ENCODE measurements around the gene PHC1. TPM values are rescaled to one million over a fixed set of nuclear protein-coding genes. Genes with fewer than 3 reads are reported as not detected.

Gene PHC1
- total RNA-seq, 4 donors from 2014 or later, result 15.7 to 32.6 (median 28.2) TPM

- 86% methylated on average over 3 of the region's 3 CpGs for WGBS
- no peak overlapping the region for H3K27ac ChIP-seq
Measured at GRCh38 chr12:8903646-8904045, 10.7 kb upstream of the PHC1 start.

GRCh38 chr12:8904665-8905064 is 9.6 kb upstream of the PHC1 start:
- Histone ChIP-seq H3K9me3 (no peaks in the 10 kb centered on the region), H3K27me3 (no peaks in the 10 kb centered on the region), H3K4me1 (no peaks in the 10 kb centered on the region), H3K4me3 (no peak overlapping the region), H3K27ac (no peak overlapping the region), H3K36me3 (no peaks in the 10 kb centered on the region)
- no peak for DNase-seq (ENCODE audit: low spot score in 2 of 2)
- TF ChIP-seq EP300 (IDR thresholded peaks at IDR 0.05) (no peak), CTCF (IDR thresholded peaks at IDR 0.05) (no peak), POLR2A (IDR thresholded peaks at IDR 0.05) (no peak), POLR2AphosphoS5 (IDR thresholded peaks at IDR 0.05) (no peak)

More at GRCh38 chr12:8903646-8904045, 10.7 kb upstream of the PHC1 start:
- H3K4me1 ChIP-seq, result no peaks in the 10 kb centered on the region
- no peaks in the 10 kb centered on the region for H3K36me3 ChIP-seq
- no peaks in the 10 kb centered on the region for H3K27me3 ChIP-seq
- H3K4me3 ChIP-seq, result no peak overlapping the region
- H3K9me3 ChIP-seq, result no peaks in the 10 kb centered on the region
- TF ChIP-seq EP300 (IDR thresholded peaks at IDR 0.05), result no peak
- DNase-seq (ENCODE audit: low spot score in 2 of 2), result no peak

GRCh38 chr12:8905546-8905945 is 8.8 kb upstream of the PHC1 start:
- Histone ChIP-seq H3K27ac (no peak overlapping the region), H3K36me3 (no peaks in the 10 kb centered on the region), H3K4me1 (no peaks in the 10 kb centered on the region), H3K9me3 (no peaks in the 10 kb centered on the region), H3K4me3 (no peak overlapping the region), H3K27me3 (no peaks in the 10 kb centered on the region)
- 43% methylated on average over 10 of the region's 10 CpGs for WGBS
- no peak for DNase-seq (ENCODE audit: low spot score in 2 of 2)
- no peak for TF ChIP-seq EP300 (IDR thresholded peaks at IDR 0.05)
- TF ChIP-seq CTCF (IDR thresholded peaks at IDR 0.05), result no peak
- no peak for TF ChIP-seq POLR2AphosphoS5 (IDR thresholded peaks at IDR 0.05)

- Histone ChIP-seq H3K4me3 (no peak overlapping the region), H3K4me1 (no peaks in the 10 kb centered on the region), H3K27ac (no peak overlapping the region), H3K9me3 (no peaks in the 10 kb centered on the region), H3K27me3 (no peaks in the 10 kb centered on the region), H3K36me3 (no peaks in the 10 kb centered on the region)
- TF ChIP-seq EP300 (IDR thresholded peaks at IDR 0.05), result no peak
- TF ChIP-seq POLR2AphosphoS5 (IDR thresholded peaks at IDR 0.05), result no peak
- no peak for TF ChIP-seq POLR2A (IDR thresholded peaks at IDR 0.05)
- TF ChIP-seq CTCF (IDR thresholded peaks at IDR 0.05), result no peak
- WGBS, result 86% methylated on average over 16 of the region's 16 CpGs
- DNase-seq (ENCODE audit: low spot score in 2 of 2), result no peak
Measured at GRCh38 chr12:8906266-8907180, 7.8 kb upstream of the PHC1 start.

GRCh38 chr12:8907513-8907912 is 6.8 kb upstream of the PHC1 start:
- H3K36me3 ChIP-seq, result no peaks in the 10 kb centered on the region
- TF ChIP-seq POLR2A (IDR thresholded peaks at IDR 0.05) (no peak), EP300 (IDR thresholded peaks at IDR 0.05) (no peak), CTCF (IDR thresholded peaks at IDR 0.05) (no peak), POLR2AphosphoS5 (IDR thresholded peaks at IDR 0.05) (no peak)
- no peaks in the 10 kb centered on the region for H3K27me3 ChIP-seq
- no peak overlapping the region for H3K4me3 ChIP-seq
- H3K27ac ChIP-seq, result no peak overlapping the region
- no peaks in the 10 kb centered on the region for H3K4me1 ChIP-seq
- 84% methylated on average over 3 of the region's 3 CpGs for WGBS
- no peak for DNase-seq (ENCODE audit: low spot score in 2 of 2)
- H3K9me3 ChIP-seq, result no peaks in the 10 kb centered on the region
